GM19099 (cell line): Measurements from ENCODE around the gene GPATCH8.

Experiments
- POLR2A ChIP-seq: IDR thresholded peaks from 3 replicates; pipeline ENCODE4 v1.6.1; 2011; ENCODE audit warnings: low read depth; ENCODE audit not compliant: insufficient read length; ENCODE audit errors: extremely low read depth

GPATCH8 gene

DNA sequence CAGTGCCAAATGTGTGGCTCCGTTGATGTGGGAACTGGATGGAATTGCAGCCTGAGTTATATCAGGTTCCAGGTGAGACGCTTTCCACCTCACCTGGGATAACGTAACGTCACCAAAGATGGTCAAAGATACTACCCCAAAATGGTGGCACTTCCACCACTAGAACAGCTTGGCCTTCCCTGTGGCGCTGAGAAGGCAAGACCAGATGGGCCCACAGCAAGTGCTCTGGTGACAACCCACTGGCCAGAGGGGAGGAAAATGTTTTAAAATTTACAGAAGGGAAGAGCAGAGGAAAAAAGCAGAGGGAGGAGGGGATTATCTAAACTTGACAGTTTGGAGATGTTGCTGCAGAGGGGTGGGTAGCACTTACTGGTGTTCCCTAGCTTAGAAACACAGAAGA is 106.3 kb downstream of the GPATCH8 start:
- no peak for TF ChIP-seq POLR2A

DNA sequence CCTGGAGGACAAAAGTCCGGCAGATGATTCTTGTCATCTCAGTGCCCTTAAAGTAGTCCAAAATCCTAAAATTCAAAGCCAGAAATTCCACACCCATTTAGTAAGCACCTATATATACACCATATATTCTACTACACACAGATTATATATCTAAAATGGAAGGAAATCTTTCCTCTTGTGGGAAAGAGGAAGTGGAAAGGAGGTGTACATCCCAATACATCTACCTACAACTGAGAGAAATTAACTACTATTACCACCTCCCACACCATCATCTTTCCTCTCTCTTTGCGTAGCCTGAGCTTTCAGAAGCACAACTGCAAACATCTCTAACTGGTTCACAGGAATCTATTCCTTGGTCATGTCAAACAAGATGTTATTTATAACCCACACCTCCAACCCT is 108.4 kb downstream of the GPATCH8 start:
- no peak for TF ChIP-seq POLR2A

GRCh38 chr17:44390250-44390870 is 112.8 kb downstream of the GPATCH8 start:
- TF ChIP-seq POLR2A: no peak

DNA sequence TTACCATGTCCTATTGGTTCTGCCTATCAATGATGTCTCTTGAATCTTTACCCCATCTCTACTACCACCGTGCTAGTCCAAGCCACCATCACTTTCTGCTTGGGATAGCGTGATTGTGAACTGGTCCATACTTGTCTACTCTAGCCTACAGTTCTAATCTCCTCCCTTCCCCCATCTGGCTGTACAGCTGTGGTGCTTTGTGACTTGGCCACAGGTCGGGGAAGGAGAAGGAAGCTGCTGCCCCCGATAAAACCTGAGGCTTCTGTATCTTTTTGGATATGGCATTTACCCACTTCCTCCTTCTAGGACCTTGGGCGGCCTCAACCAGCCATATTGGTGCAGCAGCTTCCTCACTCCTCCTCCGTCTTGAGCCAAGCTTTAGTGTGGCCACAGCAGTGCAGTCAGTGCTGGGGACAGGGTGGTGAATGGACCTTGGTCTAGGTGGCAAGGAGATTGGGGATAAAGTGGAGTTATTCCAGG is 113.4 kb downstream of the GPATCH8 start:
- no peak for TF ChIP-seq POLR2A

GRCh38 chr17:44389281-44389680 is 113.9 kb downstream of the GPATCH8 start, which contains the start of gene ITGA2B:
Gene ITGA2B, minus strand, starts transcription at chr17:44389649. Its CDS starts 176 bp downstream, at chr17:44389473.
- TF ChIP-seq POLR2A: no peak

GRCh38 chr17:44387804-44388203 is 115.4 kb downstream of the GPATCH8 start:
- TF ChIP-seq POLR2A: no peak

GRCh38 chr17:44386182-44386525 is 117.1 kb downstream of the GPATCH8 start:
- TF ChIP-seq POLR2A: no peak

DNA sequence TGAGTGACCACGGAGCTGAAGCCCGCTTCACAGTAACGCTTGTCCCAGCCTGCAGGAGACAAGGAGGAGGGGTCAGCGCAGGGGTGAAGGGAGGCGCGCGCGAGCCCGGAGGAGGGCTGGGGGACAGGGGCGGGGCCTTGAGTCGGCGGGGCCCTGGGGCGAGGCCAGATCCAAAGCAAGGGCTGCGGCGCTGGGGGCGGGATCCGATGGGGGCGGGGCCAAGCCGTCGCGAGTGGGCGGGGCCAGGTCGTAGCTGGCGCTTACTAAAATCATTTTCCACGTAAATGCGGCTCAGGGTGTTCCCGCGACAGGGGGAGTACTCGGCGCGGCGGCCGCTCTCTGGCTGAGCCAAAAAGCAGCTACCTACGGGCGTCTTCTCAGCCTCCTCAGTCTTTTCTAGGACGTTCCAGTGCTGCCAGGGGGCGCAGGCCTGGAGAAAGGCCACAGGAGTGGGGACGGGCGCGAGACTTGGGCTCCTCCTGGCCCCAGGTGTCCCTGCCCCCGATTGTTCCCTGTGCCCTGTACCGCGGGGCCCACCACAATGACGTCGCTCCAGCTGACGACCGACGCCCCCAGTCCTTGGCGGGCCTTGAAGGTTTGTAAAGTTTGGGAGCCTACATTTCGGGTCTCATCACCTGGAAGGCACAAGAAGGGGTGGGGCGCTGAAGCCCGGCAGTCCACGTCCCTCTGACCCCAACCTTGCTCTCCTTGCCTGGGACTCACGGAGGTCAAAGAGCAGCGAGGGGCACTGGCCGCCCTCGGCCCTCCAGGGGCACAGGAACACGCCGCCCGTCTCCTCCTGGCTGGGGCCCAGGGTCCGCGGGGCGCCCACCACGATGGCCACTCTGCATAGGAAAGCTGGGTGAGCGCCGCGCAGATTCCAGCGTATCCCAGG is 117.7 kb downstream of the GPATCH8 start:
- no peak for TF ChIP-seq POLR2A

GRCh38 chr17:44384823-44385286 is 118.4 kb downstream of the GPATCH8 start:
- no peak for TF ChIP-seq POLR2A

DNA sequence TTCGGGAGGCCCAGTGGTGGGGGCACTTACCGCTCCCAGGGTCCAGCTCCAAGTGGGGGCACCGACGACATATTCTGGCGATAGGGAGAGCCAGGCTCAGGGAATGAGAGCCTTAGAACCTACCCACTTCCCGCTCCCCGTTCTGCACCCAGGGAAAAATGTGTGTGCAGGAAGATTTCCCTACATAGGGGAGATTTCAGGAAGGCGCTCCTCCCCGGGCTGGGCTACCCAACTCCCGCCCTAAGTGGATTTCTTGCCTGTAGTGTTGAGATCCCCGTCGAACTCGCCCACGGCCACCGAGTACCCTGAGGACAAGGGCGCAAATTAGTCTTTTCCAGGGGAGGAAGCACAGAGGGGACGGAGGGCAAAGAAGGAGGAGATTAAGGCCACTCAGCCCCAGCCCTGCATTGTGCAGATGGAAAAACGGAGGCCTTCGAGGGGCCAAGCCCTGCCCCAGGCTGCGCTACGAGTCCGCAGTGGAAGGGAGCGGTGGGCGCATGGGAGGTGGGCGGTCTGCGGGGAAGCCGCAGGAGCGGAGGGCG is 118.9 kb downstream of the GPATCH8 start:
- TF ChIP-seq POLR2A: no peak

- TF ChIP-seq POLR2A: no peak
These were observed 119.3 kb downstream of the GPATCH8 start for GRCh38 chr17:44383861-44384260.

DNA sequence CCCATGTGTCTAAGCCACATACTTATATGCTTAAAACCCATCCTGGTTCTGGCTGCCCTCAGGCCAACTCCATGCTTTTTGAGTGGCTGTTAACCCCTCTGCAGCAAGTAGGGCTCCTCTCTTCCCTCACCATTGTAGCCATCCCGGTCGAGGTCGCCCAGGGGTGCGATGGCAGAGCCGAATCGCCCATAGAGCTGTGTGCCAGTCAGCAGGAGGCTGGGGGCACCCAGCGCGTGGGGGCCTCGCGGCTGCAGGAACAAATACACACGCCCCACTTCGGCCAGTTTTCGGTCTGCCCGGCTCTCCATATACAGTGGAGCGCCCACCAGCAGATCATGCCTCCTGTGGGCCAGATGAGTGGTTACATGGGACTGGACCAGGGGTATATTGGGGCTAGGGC is 119.8 kb downstream of the GPATCH8 start:
- TF ChIP-seq POLR2A: no peak

GRCh38 chr17:44382917-44383316 is 120.3 kb downstream of the GPATCH8 start:
- no peak for TF ChIP-seq POLR2A

- no peak for TF ChIP-seq POLR2A
These were observed 121.3 kb downstream of the GPATCH8 start for GRCh38 chr17:44381810-44382305.

- no peak for TF ChIP-seq POLR2A
These were observed 122.4 kb downstream of the GPATCH8 start for GRCh38 chr17:44380767-44381166.
